ENCODE data around the gene JUND.

The JUND gene

GRCh38 chr19:18326772-18327171 lies 45.4 kb upstream of the JUND start:
- no peak for TF ChIP-seq ZBTB7A (IDR thresholded peaks at IDR 0.05; ENCODE audit: low read depth)
- TF ChIP-seq NFIC (IDR thresholded peaks at IDR 0.05): no peak
- no peak for TF ChIP-seq REST (IDR thresholded peaks at IDR 0.05; ENCODE audit: low read depth)
- no peak for TF ChIP-seq CEBPB (IDR thresholded peaks at IDR 0.05)
- TF ChIP-seq FOXM1 (IDR thresholded peaks at IDR 0.05; ENCODE audit: borderline replicate concordance, low read depth): no peak
- TF ChIP-seq TCF12 (IDR thresholded peaks at IDR 0.05; ENCODE audit: low read depth): no peak
- no peak for TF ChIP-seq YY1 (IDR thresholded peaks at IDR 0.05; ENCODE audit: low read depth)
- no peak for TF ChIP-seq RAD21 (IDR thresholded peaks at IDR 0.05; ENCODE audit: low read depth)
- TF ChIP-seq CREB1 (IDR thresholded peaks at IDR 0.05; ENCODE audit: low read depth): no peak
- no peak for TF ChIP-seq TEAD4 (IDR thresholded peaks at IDR 0.05)
- no peak for TF ChIP-seq USF1 (IDR thresholded peaks at IDR 0.05)
- no peak for TF ChIP-seq EGR1 (IDR thresholded peaks at IDR 0.05)
- no peak for TF ChIP-seq MAX (IDR thresholded peaks at IDR 0.05)
- TF ChIP-seq TAF1 (IDR thresholded peaks at IDR 0.05; ENCODE audit: low read depth): no peak
- no peak for TF ChIP-seq EP300 (IDR thresholded peaks at IDR 0.05; ENCODE audit: borderline replicate concordance)

GRCh38 chr19:18322759-18323460 lies 41.5 kb upstream of the JUND start, which contains the start of gene LSM4:
TSS of gene LSM4 (minus strand) at chr19:18323076. CDS start at chr19:18323020, 56 bp downstream.
- TF ChIP-seq TAF1 (IDR thresholded peaks at IDR 0.05; ENCODE audit: low read depth) (peak; percentile 61), MAX (IDR thresholded peaks at IDR 0.05) (peak; percentile 90), REST (IDR thresholded peaks at IDR 0.05; ENCODE audit: low read depth) (no peak), RAD21 (IDR thresholded peaks at IDR 0.05; ENCODE audit: low read depth) (peak; percentile 45), USF1 (IDR thresholded peaks at IDR 0.05) (no peak), TEAD4 (IDR thresholded peaks at IDR 0.05) (peak; percentile 59; the same call in 1 of the 2 replicates), CREB1 (IDR thresholded peaks at IDR 0.05; ENCODE audit: low read depth) (0 out of 2 replicates have a peak, but pooled peaks have one; percentile 49), TCF12 (IDR thresholded peaks at IDR 0.05; ENCODE audit: low read depth) (0 out of 2 replicates have a peak, but pooled peaks have one; percentile 42), YY1 (IDR thresholded peaks at IDR 0.05; ENCODE audit: low read depth) (peak; percentile 62; the same call in 1 of the 2 replicates)

- TF ChIP-seq CREB1 (IDR thresholded peaks at IDR 0.05; ENCODE audit: low read depth) (no peak), RAD21 (IDR thresholded peaks at IDR 0.05; ENCODE audit: low read depth) (peak; percentile 32; the same call in 1 of the 2 replicates)
These were observed 40.9 kb upstream of the JUND start for GRCh38 chr19:18322318-18322758.

- TF ChIP-seq NFIC (IDR thresholded peaks at IDR 0.05) (no peak), TAF1 (IDR thresholded peaks at IDR 0.05; ENCODE audit: low read depth) (no peak), REST (IDR thresholded peaks at IDR 0.05; ENCODE audit: low read depth) (no peak), ZBTB7A (IDR thresholded peaks at IDR 0.05; ENCODE audit: low read depth) (no peak), EP300 (IDR thresholded peaks at IDR 0.05; ENCODE audit: borderline replicate concordance) (no peak), CREB1 (IDR thresholded peaks at IDR 0.05; ENCODE audit: low read depth) (no peak), TCF12 (IDR thresholded peaks at IDR 0.05; ENCODE audit: low read depth) (no peak), FOXM1 (IDR thresholded peaks at IDR 0.05; ENCODE audit: borderline replicate concordance, low read depth) (no peak), USF1 (IDR thresholded peaks at IDR 0.05) (no peak), CEBPB (IDR thresholded peaks at IDR 0.05) (no peak)
These were observed 40.3 kb upstream of the JUND start for GRCh38 chr19:18321734-18322102.
